Inflammatory macrophage treated with lipopolysaccharide for 1 hour (primary cell): ENCODE data around the gene KCNQ2.
A peak's percentile ranks its signal among the peaks of the same experiment; 100 is the strongest.
"Not testable (repeated sequence)": the region's sequence is repeated elsewhere in the genome, so short reads cannot be mapped to it uniquely, and the experiment has no call there.

Source experiments
- DNase-seq, 2 donors: peaks; one replicate each; pipeline ENCODE4 v3.0.0-alpha.2; 2020 to 2022

The KCNQ2 gene

DNA sequence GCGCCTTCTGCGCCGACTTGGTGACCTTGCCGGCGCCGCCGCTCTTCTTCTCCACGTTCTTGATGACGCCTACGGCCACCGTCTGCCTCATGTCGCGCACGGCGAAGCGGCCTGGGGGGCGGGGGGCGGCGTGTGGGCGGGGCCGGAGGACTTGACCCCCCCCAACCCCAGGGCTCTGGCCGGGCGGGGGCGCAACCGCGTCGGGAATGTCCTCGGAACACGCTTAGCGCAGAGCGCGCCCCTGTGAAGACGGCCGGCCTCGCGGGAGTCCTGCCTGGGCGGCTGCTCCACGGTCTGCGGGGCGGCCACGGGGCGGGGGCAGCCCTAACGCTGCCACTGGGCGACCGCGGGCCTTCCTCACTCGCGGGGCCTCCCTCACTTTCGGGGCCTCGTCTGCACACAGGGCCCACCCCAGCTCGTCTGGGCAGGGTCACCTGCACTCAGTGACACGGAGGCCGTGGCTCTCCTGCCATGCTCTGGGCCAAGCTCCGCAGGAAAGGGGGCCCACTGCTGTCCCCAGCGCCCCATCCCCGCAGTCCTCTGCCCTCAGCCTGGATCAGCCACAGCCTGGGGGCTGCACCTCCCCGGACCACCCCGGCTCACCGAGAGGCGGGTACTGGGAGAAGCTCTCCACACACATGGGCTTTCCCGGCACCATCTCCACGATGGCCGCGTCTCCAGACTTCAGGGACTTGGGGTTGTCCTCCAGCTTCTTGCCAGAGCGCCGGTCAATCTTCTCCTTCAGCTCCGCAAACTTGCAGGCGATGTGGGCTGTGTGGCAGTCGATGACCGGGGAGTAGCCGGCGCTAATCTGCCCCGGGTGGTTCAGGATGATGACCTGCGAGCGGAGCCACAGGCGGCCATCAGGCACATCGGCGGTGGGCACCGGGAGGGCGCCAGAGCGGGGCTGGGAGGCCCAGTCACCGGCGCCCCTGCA lies 16.1 kb upstream of the KCNQ2 start:
- no peak for DNase-seq

DNA sequence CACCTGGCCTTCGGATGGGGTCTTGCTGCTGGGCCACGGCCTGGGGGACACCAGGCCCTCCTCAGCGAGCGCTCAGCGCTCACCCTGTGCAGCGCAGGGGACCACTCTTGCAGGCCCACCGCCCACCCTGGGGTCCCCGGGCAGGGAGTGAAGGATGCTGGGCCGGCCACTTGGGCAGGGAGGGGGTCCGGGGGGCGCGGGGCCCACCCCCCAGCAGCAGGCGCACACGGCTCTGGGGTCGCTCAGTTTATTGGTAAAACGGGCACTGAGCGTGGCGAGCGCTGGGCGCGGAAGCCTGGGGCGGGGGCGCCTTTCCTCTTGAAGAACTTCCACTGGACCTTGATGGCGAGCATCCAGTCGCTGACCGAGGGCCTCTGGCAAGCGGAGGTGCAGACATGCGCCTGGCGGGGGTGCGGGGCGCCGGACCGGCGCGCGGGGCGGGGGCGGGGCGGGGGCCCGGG lies 15.4 kb upstream of the KCNQ2 start:
- DNase-seq: no peak

DNA sequence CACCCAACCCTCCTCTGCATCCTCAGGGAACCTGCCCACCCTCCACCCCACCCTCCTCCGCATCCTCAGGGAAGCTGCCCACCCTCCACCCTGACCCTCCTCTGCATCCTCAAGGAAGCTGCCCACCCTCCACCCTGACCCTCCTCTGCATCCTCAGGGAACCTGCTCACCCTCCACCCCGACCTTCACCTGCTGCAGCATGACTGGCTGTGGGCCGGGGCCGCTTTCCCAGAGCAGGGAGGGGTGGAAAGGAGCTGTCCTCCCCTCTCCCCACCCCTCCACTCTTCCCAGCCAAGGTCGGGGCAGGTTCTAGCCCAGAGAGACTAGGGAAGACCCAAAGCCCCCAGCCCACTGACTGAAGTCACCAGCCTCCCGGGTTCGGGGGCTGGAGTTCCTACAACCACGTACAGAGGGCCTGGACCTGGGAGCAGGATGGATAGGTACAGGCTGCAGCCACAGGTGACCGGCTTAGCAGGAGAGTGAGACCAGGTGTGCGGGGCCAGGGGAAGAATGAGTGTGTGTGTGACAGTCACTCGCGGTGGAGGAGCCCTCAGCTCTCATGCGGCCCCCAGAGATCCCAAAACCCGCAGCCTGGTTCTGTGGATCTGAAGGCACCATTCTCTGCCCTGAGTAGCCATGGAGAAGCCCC lies 14.8 kb upstream of the KCNQ2 start:
- no peak for DNase-seq

DNA sequence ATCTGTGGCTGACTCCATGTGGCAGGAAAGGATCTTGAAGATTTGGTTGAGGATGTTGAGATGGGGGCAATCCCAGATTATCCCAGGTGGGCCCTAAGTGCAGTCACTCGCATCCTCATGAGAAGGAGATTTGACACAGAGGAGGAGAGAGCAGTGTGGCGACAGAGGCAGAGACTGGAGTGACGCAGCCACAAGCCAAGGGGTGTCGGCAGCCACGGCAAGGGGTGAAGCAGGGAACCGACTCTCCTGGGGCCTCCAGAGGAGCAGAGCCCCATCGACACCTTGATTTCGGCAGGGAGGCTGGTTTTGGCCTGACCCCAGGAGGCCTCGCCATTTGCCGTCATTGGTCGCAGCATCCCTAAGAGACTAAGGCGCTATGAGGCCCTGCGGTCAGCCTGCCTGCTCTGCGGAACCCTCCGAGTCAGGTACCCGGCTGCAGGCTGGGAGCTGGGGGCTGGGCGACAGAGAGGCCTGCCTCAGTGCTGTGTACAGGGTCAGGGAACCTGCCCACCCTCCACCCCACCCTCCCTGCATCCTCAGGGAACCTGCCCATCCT lies 13.9 kb upstream of the KCNQ2 start:
- DNase-seq: no peak

DNA sequence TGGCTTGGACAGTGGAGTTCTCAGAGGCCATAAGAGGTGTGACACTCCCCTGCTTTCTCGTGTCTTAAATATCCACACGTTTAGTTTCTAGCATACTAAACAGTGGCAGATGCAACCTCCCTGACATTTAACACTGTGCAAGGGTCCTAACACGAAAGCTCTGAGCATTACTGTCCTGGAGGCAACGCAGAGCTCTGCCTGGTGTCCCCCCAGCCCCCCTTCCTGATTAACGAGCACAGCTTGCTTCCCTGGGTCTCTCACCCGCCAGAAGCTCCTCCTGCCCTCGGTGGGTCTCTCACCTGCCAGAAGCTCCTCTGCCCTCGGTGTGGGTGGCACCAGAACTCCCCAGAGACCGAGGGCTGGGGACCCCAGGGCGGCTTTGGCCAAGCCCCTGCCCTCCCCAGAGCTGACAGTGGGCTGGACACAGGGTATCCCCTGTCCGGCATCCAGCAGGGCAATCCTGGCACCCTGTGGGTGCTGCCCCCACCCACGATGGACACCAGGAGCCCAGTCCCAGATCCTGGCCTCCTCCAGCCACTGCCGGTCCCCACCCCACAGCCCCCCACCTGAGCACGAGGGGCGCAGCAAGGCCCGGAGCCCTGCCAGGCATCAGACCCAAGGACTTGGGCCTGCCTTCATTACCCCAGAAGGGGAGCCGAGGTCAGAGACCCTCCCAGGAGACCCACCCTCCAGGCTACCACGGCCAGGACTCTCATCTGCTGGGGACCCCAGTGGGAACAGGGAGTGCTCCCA lies 12.4 kb upstream of the KCNQ2 start:
- no peak for DNase-seq

DNA sequence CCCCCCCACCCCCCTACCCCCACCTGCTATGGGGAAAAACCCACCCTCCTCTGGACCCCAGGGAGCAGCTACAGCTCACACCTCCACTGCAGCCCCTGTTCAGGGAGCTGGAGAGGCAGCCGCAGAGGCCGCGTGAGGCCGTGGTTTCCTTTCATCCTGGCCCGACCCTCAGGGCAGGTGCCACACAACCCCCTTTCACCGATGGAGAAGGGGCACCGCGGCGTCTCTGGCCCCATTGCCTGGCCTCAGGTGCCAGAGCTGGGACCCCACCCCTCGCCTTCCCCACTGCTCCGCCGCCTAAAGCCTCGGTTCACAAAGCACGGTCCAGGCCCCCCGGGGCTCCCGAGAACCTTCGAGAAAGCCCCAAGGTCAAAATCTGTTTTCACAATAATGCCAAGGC lies 11.8 kb upstream of the KCNQ2 start:
- DNase-seq: no peak

DNA sequence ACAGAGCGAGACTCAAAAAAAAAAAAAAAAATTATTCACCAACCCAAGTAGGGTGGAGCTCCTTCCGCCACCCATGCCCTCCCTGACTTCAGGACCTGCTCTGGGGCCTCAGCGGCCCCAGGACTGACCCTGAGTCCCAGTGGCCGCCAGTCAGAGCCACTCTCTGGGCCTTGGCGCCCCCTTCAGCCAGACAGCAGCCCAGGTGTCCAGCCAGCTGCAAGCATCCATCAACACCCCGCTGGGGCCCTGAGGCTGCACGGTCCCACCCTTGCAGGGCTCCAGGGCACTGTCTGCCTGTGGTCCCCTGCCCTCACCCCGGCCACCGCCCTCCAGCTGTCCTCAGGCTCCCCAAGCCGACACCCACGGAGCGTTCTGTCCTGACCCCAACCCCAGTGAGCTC lies 11.4 kb upstream of the KCNQ2 start:
- no peak for DNase-seq

DNA sequence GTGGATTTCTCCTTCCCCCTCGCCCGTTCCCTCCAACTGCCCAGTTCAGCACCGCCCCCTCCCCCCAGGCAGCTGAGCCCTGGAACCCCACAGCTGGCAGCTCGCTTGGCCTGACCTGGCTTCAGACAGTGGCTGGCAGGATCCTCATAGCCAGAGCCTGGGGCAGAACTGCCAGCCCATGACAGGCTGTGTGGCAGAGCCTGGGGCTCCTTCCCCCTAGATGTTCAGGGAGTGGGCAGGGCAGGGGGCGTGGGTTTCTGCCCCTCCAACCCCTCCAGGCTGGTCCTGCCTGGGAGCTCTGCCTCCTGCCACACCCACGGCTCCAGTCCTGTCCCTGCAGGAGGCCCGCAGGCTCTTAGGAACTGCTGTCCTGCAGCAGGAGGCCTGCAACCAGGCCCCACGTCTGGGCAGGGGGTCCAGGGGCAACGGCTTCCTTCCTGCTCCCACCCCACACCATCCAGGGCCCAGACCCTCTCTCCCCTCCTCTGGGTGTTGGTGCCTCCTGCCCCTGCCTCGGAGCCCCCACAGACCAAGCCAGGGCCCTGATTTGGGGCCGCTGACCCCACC lies 9.6 kb upstream of the KCNQ2 start:
- DNase-seq: no peak

DNA sequence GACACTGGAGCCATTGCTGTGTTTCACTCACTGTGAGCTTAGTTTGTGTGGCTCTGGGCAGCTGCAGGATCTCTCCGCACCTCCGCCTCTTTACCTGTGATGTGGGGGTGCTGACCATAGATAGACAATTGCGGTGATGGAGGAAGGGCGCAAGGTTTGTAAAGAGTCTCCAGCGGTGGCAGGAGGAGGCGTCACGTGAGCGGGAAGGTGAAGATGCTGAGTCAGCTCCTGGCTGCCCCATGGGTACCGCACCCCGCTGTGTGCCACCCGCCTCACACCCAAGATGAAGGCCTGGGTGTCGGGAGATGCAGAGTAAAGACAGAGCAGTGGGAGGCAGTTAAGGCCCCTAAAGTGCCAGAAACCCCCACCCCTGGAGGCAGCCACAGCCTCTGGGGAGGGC lies 9.0 kb upstream of the KCNQ2 start:
- no peak for DNase-seq

DNA sequence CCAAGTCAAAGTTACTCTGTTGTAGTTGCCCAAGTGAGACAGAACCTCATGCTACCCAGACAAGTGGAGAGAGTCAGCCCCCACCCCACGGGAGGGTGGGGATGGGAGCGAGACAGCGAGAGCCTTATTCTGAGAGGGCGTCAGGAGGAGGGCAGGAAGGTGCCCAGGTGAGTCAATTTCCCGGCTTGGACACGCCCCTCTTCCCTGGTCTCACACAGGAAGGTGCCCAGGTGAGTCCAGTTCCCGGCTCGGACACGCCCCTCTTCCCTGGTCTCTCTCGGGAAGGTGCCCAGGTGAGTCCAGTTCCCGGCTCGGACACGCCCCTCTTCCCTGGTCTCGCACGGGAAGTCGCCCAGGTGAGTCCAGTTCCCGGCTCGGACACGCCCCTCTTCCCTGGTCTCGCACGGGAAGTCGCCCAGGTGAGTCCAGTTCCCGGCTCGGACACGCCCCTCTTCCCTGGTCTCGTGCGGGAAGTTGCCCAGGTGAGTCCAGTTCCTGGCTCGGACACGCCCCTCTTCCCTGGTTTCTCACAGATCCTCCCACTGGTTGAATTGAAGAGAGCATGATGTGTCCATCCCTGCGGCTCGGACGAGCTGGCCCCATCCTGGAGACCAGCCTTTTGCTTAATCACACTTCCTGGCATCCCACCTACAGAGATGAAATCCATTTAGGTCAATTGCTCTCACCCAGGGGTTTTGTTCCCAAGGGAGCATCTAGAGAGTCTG lies 7.4 kb upstream of the KCNQ2 start:
- DNase-seq: not testable (repeated sequence)

DNA sequence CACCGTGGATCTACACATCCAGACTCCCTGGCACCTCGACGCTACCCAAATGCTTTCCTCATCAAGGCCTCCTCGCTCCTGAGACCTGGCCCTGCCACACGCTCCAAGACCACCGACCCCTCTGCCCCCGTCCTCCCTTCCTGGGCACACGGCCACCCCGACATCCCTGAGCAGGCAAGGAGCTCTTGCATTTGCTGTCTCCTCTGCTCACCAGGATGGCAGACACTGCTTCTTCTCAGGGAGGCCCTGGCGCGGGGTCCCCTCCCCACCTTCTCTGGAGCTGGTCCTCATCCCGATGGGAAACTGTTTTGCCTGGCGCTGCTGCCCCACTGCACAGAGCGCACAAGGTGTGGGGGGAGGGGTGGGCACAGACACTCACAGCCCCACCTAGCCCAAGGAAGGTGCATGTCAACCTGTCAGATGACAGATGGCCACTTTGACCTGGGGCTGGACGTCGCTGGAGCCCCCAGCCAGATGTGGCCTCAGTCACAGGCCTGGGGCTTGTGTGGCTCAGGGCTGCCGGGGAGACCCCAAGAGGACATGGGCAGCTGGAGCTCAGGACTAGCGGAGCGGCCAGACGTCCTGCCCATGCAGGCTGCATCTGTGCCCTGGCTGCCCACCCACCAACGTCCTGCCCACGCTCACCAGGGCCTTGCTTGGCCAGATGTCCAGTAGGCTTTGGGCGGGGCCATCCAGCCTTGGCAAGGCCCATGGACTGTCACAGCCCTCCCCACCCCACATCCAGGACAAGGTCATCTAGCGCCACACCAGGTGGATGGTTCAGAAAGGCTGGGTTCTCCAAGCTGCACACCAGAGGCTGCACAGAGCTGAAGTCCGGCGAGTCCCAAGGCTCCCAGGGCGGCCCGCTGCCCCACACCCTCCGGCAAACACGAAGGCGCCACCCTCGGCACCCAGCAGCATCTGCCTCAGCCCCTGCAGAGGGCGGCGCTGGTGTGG lies 6.2 kb upstream of the KCNQ2 start:
- no peak for DNase-seq

DNA sequence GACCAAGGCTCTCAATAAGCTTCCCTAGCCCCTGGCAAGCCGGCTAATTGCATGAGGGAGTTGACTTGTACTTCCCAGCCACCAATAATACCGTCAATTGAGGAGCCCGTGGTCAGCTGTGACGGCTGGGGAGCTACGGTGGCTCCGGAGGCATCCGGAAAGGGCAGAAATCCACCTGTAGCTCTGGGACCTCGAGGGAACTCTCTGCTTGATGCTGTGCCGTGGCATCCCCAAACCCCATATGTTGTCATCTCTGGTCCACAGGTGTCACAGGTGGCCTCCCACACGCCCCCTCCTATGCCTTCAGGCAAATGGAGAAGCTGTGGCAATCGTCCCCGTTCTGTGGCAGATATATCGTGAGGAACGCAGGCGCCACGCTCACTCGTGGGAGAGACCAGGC lies 5.5 kb upstream of the KCNQ2 start:
- DNase-seq: no peak

DNA sequence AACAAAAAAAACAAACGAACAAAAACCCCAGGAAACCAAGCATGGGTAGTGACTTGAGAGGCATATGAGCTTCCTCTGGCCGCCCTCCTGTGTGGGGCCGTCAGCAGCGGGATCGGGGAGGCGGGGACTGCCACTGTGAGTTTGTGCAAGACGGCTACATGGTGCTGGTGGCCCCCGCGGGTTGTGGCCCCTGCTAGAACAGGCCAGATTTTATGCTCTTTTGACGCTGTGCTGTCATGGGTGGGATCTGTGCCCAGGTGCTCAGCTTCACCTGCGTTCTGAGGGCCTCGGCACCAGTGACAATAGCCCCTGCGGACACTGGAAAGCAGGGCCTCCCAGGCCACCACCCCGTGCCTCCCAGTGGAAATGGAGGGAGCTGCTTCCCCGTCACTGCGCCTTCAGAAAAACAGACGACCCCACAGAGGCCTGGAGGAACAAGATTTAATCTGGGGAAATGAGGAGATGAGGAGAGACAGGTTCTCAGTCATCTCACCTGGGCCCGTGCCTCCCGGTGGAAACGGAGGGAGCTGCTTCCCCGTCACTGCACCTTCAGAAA lies 4.7 kb upstream of the KCNQ2 start:
- no peak for DNase-seq

DNA sequence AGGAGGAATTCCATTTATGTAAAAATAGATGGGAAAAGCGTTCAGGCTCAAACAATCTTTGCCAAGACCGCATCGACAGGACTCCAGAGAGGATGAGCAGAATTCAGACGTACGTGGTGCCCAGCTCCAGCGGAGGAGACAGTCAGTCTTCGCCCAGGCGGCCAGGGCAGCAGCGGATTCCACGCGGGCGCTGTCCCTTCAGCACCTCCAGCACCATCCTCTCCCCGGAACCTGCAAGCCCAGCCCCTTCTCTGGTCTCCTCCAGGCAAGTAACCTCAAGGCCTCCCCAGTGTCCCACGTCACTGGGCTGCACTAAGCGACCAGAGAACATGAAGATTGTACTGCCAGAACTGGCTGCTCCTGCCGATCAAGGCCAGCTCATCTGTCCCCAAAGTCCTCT lies 2.8 kb upstream of the KCNQ2 start:
- DNase-seq: no peak

DNA sequence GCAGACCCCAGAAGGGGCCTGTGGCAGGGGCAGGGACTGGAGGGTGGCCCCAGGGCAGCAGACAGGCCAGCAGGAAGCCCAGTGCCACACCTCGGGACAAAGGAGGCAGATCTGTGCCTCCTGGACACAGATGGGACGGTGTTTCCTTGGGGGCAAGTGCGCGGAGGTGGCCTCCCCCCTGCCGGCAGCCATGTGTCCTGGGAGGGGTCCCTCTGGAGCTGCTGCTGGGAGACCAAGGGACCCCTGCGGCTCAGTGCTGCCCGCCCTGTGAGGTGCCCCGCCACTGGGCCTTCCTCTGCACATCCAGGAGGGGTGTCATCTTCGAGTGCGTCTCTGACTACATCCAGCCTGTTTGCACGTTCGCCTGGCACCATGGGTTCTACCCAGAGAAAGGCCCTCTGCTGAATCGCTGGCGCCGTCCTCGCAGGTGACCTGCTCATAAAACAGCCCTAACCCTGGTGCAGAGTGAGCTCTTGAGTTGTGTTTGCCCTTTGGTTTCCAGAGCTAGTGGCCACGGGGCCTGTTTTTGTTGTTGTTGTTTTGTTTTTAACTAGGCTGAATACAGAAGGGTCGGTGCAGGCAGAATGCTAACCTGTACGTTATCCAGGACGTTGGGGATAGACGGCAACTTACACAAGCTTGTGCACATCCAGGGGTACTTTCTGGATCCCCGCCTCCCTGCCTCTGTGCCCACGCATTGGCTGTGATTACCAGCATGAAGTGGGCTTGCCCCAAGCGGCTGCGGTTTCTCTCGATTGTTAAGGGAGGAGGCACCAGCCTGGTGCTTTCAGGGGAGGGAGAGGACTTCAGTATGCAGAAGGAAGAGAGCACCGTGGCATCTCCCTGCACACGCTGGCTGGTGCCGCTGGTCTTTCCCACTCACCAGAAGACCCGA lies 1.3 kb upstream of the KCNQ2 start:
- DNase-seq: peak in 1 of 2 donors; percentile 16

DNA sequence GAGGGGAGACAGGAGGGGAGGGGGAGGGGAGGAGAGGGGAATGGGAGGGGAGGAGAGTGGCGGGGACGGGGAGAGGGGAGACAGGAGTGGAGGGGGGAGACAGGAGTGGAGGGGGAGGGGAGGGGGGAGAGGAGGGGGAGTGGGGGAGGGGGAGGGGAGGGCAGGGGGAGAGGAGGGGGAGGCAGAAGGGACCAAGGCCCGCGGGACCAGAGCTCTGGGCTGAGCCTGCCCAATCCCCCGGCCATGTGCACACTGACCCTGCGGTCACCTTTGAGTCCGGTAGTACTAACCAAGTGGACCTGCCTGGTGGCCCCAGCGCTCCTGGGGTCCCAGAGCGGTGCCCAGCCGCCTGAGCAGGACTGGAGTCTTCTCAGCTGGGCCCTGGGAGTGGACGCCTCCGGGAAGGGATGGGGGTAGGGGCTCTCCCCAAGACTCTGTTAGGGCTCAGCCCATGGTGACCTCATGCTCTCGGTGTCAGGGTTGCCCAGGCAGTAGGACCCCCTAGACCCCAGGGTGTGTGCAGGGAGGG lies 471 bp upstream of the KCNQ2 start:
- no peak for DNase-seq

DNA sequence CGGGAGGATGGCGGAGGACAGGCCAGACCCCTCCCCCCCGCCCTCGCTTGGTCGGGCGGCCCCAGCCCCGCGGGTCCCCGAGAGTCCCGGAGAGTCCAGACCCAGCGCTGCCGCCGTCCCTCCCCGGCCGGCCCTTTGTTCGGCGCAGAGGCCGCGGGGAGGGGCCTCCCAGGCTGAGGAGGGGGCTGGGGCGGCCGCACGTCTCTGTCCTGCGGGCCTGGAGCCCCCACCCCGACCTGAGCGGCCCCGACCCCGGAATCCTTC lies 806 bp downstream of the KCNQ2 start:
- no peak for DNase-seq

DNA sequence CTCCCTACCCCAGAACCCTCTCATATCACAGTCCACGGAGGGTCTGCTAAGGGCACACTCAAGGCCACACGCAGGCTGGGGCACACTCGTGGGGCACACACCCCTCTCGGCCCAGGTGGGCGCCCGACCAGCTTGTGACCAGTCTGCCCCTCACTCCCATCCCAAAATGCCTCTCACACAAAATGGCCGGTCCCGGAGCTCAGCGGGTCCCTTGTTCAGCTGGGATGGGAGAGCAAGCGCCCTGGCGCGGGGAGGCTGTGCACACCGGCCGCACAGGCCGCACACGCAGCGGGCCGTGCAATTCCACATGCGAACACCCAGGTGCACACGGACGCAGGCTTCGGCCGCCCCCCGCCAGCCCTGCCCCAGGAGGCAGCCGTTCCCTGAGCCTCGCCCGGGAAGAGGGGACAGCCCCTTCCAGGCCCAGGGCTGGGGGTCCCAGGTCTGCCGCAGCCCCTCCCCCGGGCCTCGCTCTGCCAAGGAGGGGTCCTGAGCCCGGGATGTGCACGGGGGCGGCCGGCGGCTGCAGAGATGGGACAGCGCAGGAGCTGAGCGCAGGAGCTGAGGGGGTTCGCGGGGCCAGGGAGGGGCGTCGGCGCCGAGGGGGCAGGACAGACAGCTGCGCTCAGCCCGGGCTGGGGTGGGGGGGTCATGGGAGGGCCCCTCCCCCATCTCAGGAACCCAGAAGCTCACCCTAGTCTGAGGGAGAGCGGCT lies 1.3 kb downstream of the KCNQ2 start:
- DNase-seq: no peak

DNA sequence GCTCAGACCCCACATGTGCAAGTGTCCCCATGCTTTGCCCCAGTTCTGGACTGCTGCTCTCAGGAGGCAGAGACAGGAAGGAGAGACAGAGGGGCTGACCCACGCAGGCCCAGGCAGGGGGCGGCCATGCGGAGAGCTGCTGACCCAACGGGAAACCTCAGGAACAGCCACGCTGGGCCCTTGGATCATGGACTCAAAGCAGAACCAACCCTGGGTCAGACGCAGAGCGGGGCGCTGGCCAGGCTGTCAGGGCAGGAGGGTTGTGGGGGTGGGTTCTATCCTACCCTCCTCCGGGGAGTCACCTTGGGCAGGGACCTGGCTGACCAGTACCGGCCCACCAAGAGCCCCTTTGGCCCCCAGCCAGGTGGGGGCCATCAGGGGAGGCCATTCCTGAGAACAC lies 2.0 kb downstream of the KCNQ2 start:
- DNase-seq: no peak
